Osteoblast (primary cell): ENCODE data around the gene CAMTA1. TPM values are rescaled to one million over a fixed set of nuclear protein-coding genes. Genes with fewer than 3 reads are reported as not detected.

Source experiments
- DNase-seq: peaks from one replicate; pipeline ENCODE4 v3.0.0; 2011; ENCODE audit warnings: low spot score, mixed read lengths; ENCODE audit not compliant: insufficient read length; ENCODE audit errors: missing footprints
- H2AFZ ChIP-seq: 2 replicates; pipeline ENCODE4 v1.6.0; 2011; ENCODE audit warnings: mild to moderate bottlenecking, low read length
- H3K27ac ChIP-seq: 2 replicates; pipeline ENCODE4 v1.5.1; 2011; ENCODE audit warnings: mild to moderate bottlenecking, low read depth, low read length, moderate library complexity
- H3K27me3 ChIP-seq: 2 replicates; pipeline ENCODE4 v1.6.0; 2012; ENCODE audit warnings: mild to moderate bottlenecking, control low read depth, inconsistent platforms, low read length, moderate library complexity; ENCODE audit not compliant: insufficient read depth
- H3K36me3 ChIP-seq: 2 replicates; pipeline ENCODE4 v1.5.1; 2011; ENCODE audit warnings: mild to moderate bottlenecking, low read length, control low read depth, moderate library complexity; ENCODE audit not compliant: insufficient read depth
- H3K4me1 ChIP-seq: 2 replicates; pipeline ENCODE4 v1.5.1; 2011; ENCODE audit warnings: mild to moderate bottlenecking, low read length, control low read depth, moderate library complexity; ENCODE audit not compliant: insufficient read depth
- H3K4me2 ChIP-seq: 2 replicates; pipeline ENCODE4 v1.6.0; 2011; ENCODE audit warnings: mild to moderate bottlenecking, low read length; ENCODE audit not compliant: insufficient read depth
- H3K4me3 ChIP-seq: fragments of 200-600 bp; sonication (generic); 3 replicates; pipeline ENCODE4 v1.5.1; 2012; ENCODE audit warnings: mild to moderate bottlenecking, low read length, inconsistent platforms; ENCODE audit not compliant: insufficient read depth
- H3K79me2 ChIP-seq: 2 replicates; pipeline ENCODE4 v1.6.0; 2012; ENCODE audit warnings: mild to moderate bottlenecking, low read length, control low read depth, inconsistent platforms; ENCODE audit not compliant: insufficient read depth
- H3K9me3 ChIP-seq: 2 replicates; pipeline ENCODE4 v1.5.1; 2011; ENCODE audit warnings: low read depth, low read length, control low read depth
- H4K20me1 ChIP-seq: 2 replicates; pipeline ENCODE4 v1.6.0; 2012; ENCODE audit warnings: mild to moderate bottlenecking, low read length, control low read depth; ENCODE audit not compliant: insufficient read depth
- total RNA-seq: library from RNA; depleted of rRNA; stranded (reverse); fragments of >200 nt; gene quantifications from 2 replicates; pipeline ENCODE4 v1.2.3, GENCODE V29; 2012
- TF ChIP-seq, protein P1 (sequence below): IDR thresholded peaks from 2 replicates; pipeline ENCODE4 v1.5.1; 2011; ENCODE audit warnings: mild to moderate bottlenecking, low read depth, low read length, moderate library complexity; ENCODE audit errors: extremely low read depth

CAMTA1 gene
- total RNA-seq, 1 donor = 47.4 TPM

GRCh38 chr1:7783178-7783711, 998.0 kb downstream of the CAMTA1 start:
- Histone ChIP-seq H3K4me1 (peaks cover 8% of the 10 kb centered on the region), H3K4me3 (peak overlapping the region; percentile 72), H3K27me3 (no peaks in the 10 kb centered on the region), H3K27ac (peak overlapping the region; percentile 22), H2AFZ (peak overlapping the region; percentile 63), H3K4me2 (peak overlapping the region; percentile 83), H3K9me3 (no peaks in the 10 kb centered on the region), H3K36me3 (peaks cover 36% of the 10 kb centered on the region), H3K79me2 (no peaks in the 10 kb centered on the region), H4K20me1 (no peaks in the 10 kb centered on the region)
- TF ChIP-seq, protein P1, sequence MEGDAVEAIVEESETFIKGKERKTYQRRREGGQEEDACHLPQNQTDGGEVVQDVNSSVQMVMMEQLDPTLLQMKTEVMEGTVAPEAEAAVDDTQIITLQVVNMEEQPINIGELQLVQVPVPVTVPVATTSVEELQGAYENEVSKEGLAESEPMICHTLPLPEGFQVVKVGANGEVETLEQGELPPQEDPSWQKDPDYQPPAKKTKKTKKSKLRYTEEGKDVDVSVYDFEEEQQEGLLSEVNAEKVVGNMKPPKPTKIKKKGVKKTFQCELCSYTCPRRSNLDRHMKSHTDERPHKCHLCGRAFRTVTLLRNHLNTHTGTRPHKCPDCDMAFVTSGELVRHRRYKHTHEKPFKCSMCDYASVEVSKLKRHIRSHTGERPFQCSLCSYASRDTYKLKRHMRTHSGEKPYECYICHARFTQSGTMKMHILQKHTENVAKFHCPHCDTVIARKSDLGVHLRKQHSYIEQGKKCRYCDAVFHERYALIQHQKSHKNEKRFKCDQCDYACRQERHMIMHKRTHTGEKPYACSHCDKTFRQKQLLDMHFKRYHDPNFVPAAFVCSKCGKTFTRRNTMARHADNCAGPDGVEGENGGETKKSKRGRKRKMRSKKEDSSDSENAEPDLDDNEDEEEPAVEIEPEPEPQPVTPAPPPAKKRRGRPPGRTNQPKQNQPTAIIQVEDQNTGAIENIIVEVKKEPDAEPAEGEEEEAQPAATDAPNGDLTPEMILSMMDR = no peak
- peak; percentile 97 for DNase-seq

DNA sequence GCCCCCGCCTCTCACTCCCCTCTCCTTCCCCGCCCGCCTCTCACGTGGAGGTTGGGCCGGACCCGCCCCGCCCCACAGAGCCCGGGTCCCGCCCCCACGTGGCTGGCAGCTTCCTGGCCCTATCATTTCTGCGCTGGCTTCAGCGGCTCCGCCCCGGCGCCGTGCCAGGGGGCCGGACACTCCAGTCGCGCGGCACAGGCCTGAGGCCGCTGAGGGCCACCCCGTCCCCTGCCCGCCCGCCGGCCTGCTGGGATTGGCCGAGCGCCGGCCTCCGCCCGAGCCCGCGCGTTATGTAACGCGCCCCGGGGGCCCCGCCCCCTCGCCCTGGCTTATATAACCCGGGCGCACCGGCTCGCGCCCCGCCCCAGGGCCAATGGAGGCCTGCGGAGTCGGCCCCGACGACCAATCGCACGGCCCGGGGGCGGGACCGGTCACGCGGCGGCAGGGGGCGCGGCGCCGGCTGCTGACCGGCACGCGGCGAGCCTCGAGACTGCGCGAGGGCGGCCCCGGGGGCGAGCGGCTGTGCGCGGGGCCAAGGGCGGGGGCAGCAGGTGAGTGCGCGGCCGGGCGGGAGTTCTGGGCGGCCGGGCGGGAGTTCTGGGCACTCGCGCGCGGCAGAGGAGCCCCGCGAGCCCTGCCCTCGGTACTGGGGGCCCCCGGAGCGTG, 998.7 kb downstream of the CAMTA1 start, which contains the start of gene PER3:
PER3 (plus strand) TSS at position 466 of the 666 bp plus-strand sequence. CDS start 587 bp downstream, outside the sequence.
- no peaks in the 10 kb centered on the region for H3K9me3 ChIP-seq
- no peaks in the 10 kb centered on the region for H3K79me2 ChIP-seq
- H3K27me3 ChIP-seq = no peaks in the 10 kb centered on the region
- peak within 1 kb of the TSS; percentile 68 for H2AFZ ChIP-seq
- H3K27ac ChIP-seq = peak within 1 kb of the TSS; percentile 61
- peak; percentile 100 for DNase-seq
- peak within 1 kb of the TSS; percentile 75 for H3K4me3 ChIP-seq
- TF ChIP-seq, protein P1 = no peak
- H4K20me1 ChIP-seq = no peaks in the 10 kb centered on the region
- H3K36me3 ChIP-seq = peaks cover 31% of the 10 kb centered on the region
- H3K4me2 ChIP-seq = peak within 1 kb of the TSS; percentile 83
- peaks cover 8% of the 10 kb centered on the region for H3K4me1 ChIP-seq

DNA sequence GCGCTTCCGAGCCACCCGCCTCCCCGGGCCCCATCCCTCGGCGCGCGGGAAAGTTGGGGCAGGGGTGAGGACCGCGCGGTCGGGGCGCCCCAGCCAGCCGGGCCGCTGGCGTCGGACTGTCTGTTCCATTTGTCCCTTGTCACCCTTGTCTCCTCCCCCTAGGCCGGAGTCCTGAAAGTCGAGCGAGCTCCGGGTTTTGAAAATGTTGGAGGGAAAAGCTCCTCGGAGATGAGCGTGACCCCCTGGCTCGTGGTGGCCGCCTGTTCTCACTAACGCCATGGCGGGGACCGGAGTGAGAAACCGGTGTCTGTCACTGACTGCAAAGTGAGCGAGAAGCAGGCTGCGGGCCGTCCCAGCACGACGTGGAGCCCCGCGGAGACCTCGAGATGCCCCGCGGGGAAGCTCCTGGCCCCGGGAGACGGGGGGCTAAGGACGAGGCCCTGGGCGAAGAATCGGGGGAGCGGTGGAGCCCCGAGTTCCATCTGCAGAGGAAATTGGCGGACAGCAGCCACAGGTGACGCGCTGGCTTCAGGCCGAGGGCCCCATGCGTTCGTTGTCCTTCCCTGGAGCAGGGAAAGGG, 999.3 kb downstream of the CAMTA1 start:
- H3K4me3 ChIP-seq = peak overlapping the region; percentile 75
- H3K27me3 ChIP-seq = no peaks in the 10 kb centered on the region
- no peaks in the 10 kb centered on the region for H3K79me2 ChIP-seq
- H2AFZ ChIP-seq = peak overlapping the region; percentile 68
- no peaks in the 10 kb centered on the region for H4K20me1 ChIP-seq
- TF ChIP-seq, protein P1 = no peak
- H3K9me3 ChIP-seq = no peaks in the 10 kb centered on the region
- peaks cover 8% of the 10 kb centered on the region for H3K4me1 ChIP-seq
- H3K36me3 ChIP-seq = peaks cover 30% of the 10 kb centered on the region
- peak overlapping the region; percentile 61 for H3K27ac ChIP-seq
- peak; percentile 75 for DNase-seq
- H3K4me2 ChIP-seq = peak overlapping the region; percentile 78

- Histone ChIP-seq H3K4me3 (peak overlapping the region; percentile 75), H3K27me3 (no peaks in the 10 kb centered on the region), H3K4me2 (peak overlapping the region; percentile 78), H2AFZ (peak overlapping the region; percentile 68), H3K4me1 (peaks cover 8% of the 10 kb centered on the region), H3K27ac (no peak overlapping the region), H3K36me3 (peaks cover 30% of the 10 kb centered on the region), H3K79me2 (no peaks in the 10 kb centered on the region), H3K9me3 (no peaks in the 10 kb centered on the region), H4K20me1 (no peaks in the 10 kb centered on the region)
- DNase-seq = peak; percentile 73
- TF ChIP-seq, protein P1 = no peak
Observed at GRCh38 chr1:7785108-7785507, 999.9 kb downstream of the CAMTA1 start.
